GM12873 (cell line): Measurements from ENCODE around the gene NAT16.

Experiments
- CTCF ChIP-seq: IDR thresholded peaks from 2 replicates; pipeline ENCODE4 v1.5.1; 2012; ENCODE audit warnings: low read depth, mild to moderate bottlenecking, moderate library complexity, low read length, control low read depth; ENCODE audit not compliant: insufficient read depth; ENCODE audit errors: missing control alignments

The NAT16 gene

DNA sequence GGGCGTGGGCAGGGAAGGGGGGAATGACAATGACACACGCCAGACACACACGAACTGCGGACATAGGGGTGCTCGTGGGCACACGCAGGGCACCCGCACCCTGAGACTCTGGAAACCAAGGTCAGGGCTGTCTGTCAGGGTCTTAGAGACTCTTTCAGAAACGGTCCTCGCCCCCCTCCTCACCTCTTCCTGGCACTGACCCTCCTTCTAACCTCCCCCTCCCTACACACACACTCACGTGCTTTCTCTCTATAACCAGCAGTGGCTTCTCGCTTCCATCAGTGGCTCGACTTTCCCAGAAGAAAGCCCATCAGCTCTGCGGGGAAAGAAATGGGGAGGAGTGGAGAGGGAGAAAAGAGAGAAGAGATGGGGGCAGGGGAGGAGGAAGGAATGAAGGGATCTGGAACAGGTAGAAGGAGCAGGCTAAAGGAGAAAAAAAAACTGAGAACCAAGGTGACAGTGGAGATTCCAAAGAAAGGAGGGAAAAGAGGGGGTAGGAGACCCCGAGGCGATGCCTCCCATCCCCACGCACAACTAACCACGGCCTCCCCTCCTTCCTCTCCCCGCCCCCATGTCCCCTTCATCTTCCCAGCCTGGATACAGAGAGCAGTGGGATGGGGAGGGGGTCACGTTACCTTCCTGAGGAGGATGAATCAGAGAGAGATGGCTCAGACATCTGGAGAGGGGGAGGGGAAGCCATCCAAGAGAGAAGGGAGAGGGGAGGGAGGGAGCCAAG is 13.0 kb downstream of the NAT16 start:
- TF ChIP-seq CTCF = no peak

- TF ChIP-seq CTCF = no peak
Observed at GRCh38 chr7:101166648-101166908, 13.5 kb downstream of the NAT16 start.

GRCh38 chr7:101165958-101166647 is 14.0 kb downstream of the NAT16 start:
- no peak for TF ChIP-seq CTCF

DNA sequence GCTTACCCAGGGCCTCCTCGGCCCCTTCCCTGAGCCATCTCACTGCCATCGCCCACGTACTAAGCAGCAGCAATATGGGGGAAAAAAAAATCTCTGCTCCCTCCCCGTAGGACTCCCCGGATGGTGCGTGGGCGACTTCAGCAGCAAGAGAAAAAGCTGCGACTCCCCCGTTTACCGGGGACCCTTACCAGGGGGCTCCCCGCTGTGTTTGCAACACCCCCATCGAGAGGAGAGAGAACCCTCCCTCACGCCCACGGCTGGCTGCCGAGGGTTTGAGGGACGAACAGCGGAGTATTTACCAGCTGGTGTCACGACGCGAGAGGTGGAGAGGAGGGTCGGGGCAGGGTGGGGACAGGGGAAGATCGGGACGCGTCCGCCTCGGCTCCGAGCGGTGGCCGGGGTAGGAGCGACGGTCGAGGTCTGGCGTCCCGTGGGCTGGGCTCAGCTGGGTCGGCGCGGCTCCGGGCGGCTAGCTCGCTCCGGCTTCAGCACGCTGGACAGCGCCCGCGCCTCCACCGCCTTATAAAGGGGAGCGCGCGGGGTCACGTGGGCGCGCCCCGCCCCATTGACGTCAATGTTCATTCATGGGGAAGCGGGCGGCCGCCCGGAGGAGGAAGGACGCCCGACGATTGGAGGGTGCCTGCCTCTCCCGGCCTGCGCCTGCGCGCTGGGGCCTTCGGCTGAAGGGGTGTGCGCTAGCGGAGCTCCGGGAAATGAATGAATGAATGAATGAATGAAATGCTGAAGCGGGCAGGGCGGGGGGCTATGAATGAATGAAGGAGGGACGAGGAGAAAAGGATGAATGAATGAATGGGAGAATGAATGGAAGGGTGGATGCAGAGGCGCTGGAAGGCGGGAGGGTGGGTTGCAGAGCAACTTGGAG is 14.8 kb downstream of the NAT16 start, which contains the start of gene VGF:
VGF (minus strand) TSS at position 495 of the 883 bp plus-strand sequence. CDS start 726 bp downstream, outside the sequence.
- TF ChIP-seq CTCF = no peak

- no peak for TF ChIP-seq CTCF
Observed at GRCh38 chr7:101164071-101164840, 15.8 kb downstream of the NAT16 start.

GRCh38 chr7:101163279-101164070 is 16.6 kb downstream of the NAT16 start:
- TF ChIP-seq CTCF = no peak
